Measurements from ENCODE around the gene DIPK1A. TPM values are rescaled to one million over a fixed set of nuclear protein-coding genes. Genes with fewer than 3 reads are reported as not detected.

DIPK1A gene
- total RNA-seq, 1 experiment from 2014 or later: 1.2 TPM

- no peak for DNase-seq (ENCODE audit: low read depth, low spot score)
- H3K9me3 ChIP-seq (ENCODE audit: control insufficient read depth, insufficient read depth, low read depth, low read length): no peaks in the 10 kb centered on the region
- CTCF ChIA-PET: no interaction called here
- no peaks in the 10 kb centered on the region for H3K36me3 ChIP-seq (ENCODE audit: control insufficient read depth, insufficient read depth, low read length)
- BruUV-seq (replicated peaks): no TSS peak
- ATAC-seq: no peak
- H3K27me3 ChIP-seq (ENCODE audit: control insufficient read depth, insufficient read depth, low read length): peaks cover 8% of the 10 kb centered on the region; the same call in 1 of the 2 replicates
- no peak overlapping the region for H3K4me3 ChIP-seq (ENCODE audit: low read depth in 2 of 2, low read length in 2 of 2)
- TF ChIP-seq CTCF (IDR thresholded peaks at IDR 0.05): no peak
- no peak for TF ChIP-seq SIN3A (IDR thresholded peaks at IDR 0.05; ENCODE audit: borderline replicate concordance, insufficient read depth, low read depth, low read length)
- no peak for TF ChIP-seq REST (IDR thresholded peaks at IDR 0.05; ENCODE audit: insufficient read depth in 1 of 2, low read depth in 2 of 2, low read length in 1 of 2)
- no peak for TF ChIP-seq TCF7L2 (IDR thresholded peaks at IDR 0.05; ENCODE audit: low read depth, low read length)
- no peak for TF ChIP-seq POLR2AphosphoS5 (IDR thresholded peaks at IDR 0.05; ENCODE audit: low read depth, low read length)
- no peaks in the 10 kb centered on the region for H3K4me1 ChIP-seq (ENCODE audit: control insufficient read depth, insufficient read depth, low read length)
- POLR2A ChIA-PET: no interaction called here
- no peak overlapping the region for H3K27ac ChIP-seq (ENCODE audit: low read length)
- intact Hi-C loops (cut with micrococcal nuclease; ENCODE audit: unreplicated experiment): no loop called here
- in situ Hi-C loops (cut with HindIII; ENCODE audit: low pct_unique_long_range_greater_than_20kb, low sequenced_read_pairs): no loop called here
These were observed 2.9 kb downstream of the DIPK1A start for GRCh38 chr1:92958203-92958970.

- in situ Hi-C loops (cut with HindIII; ENCODE audit: low pct_unique_long_range_greater_than_20kb, low sequenced_read_pairs) (no loop called here), intact Hi-C loops (cut with micrococcal nuclease; ENCODE audit: unreplicated experiment) (no loop called here)
- BruUV-seq (replicated peaks): no TSS peak
- no peak for ATAC-seq
- H3K27me3 ChIP-seq (ENCODE audit: control insufficient read depth, insufficient read depth, low read length): no peaks in the 10 kb centered on the region
- no peak overlapping the region for H3K27ac ChIP-seq (ENCODE audit: low read length)
- no peaks in the 10 kb centered on the region for H3K36me3 ChIP-seq (ENCODE audit: control insufficient read depth, insufficient read depth, low read length)
- no peak for DNase-seq (ENCODE audit: low read depth, low spot score)
- TF ChIP-seq REST (IDR thresholded peaks at IDR 0.05; ENCODE audit: insufficient read depth in 1 of 2, low read depth in 2 of 2, low read length in 1 of 2): no peak
- no peak for TF ChIP-seq TCF7L2 (IDR thresholded peaks at IDR 0.05; ENCODE audit: low read depth, low read length)
- TF ChIP-seq POLR2AphosphoS5 (IDR thresholded peaks at IDR 0.05; ENCODE audit: low read depth, low read length): no peak
- no peak for TF ChIP-seq SIN3A (IDR thresholded peaks at IDR 0.05; ENCODE audit: borderline replicate concordance, insufficient read depth, low read depth, low read length)
- no peak for TF ChIP-seq CTCF (IDR thresholded peaks at IDR 0.05)
- no peaks in the 10 kb centered on the region for H3K4me1 ChIP-seq (ENCODE audit: control insufficient read depth, insufficient read depth, low read length)
- H3K4me3 ChIP-seq (ENCODE audit: low read depth in 2 of 2, low read length in 2 of 2): no peak overlapping the region
- no peaks in the 10 kb centered on the region for H3K9me3 ChIP-seq (ENCODE audit: control insufficient read depth, insufficient read depth, low read depth, low read length)
- POLR2A ChIA-PET: no interaction called here
- CTCF ChIA-PET: no interaction called here
These were observed 4.1 kb downstream of the DIPK1A start for GRCh38 chr1:92957030-92957734.

Data from Panc1 (cell line).